A549 treated with AZD2906 at 1 μM for 4 hours (cell line): Measurements from ENCODE around the gene ERG. TPM values are rescaled to one million over a fixed set of nuclear protein-coding genes. Genes with fewer than 3 reads are reported as not detected.

Source experiments
- total RNA-seq: library from RNA; stranded (reverse); fragments of 200-300 nt; extraction: Qiagen RNA extraction; gene quantifications from 5 replicates; pipeline ENCODE4 v1.2.3, GENCODE V29; 2022

ERG gene, protein sequence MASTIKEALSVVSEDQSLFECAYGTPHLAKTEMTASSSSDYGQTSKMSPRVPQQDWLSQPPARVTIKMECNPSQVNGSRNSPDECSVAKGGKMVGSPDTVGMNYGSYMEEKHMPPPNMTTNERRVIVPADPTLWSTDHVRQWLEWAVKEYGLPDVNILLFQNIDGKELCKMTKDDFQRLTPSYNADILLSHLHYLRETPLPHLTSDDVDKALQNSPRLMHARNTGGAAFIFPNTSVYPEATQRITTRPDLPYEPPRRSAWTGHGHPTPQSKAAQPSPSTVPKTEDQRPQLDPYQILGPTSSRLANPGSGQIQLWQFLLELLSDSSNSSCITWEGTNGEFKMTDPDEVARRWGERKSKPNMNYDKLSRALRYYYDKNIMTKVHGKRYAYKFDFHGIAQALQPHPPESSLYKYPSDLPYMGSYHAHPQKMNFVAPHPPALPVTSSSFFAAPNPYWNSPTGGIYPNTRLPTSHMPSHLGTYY
- 0.05 to 0.06 TPM (median 0.05 TPM) in 3 of 5 replicates, not detected in the others for total RNA-seq

DNA sequence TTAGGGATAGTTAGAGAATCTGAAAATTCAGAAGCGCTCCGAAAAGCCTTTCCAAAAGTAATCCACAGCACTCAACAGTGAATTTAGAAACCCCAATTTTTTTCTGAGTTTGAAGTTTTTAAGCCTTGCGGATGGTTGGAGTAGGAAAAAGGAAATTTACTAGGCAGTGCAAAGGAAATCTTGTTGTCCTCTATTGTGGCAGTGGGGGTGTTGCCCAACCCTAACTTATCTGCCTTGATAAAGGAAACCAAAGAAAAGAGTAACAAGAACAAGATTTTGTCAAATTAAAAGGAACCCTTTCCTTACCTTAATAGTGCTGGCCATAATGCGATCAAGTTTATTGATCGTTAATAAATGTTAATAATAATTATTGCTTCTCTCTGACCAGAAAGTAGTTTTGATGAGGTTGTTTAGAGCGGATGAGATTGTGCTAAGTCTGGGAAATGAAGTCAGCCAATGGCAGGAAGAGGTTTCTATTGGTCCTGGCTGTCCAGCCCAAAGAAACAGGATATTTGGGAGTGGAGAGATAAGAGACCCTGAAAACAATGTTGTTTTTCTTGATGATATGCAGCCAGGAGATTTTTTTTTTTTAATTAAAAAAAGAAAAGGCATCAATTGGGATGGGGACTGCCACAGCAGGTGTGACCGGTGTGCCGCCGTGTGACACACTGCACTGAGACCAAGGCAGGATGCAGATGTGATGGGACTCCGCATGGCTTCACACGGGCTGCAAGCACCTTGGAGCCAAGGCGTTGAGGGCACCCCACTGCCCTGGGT, at the start of gene ERG:
Gene ERG, minus strand, starts transcription at position 421 of the 777 bp plus-strand sequence. Its CDS starts 97 bp downstream, at position 324.

Other genes with a start within 250 kb of the ERG start
- 0.12 to 0.53 TPM (median 0.18 TPM) in 5 replicates for gene KCNJ15, start 241.5 kb downstream of the ERG start, total RNA-seq